Caco-2 (cell line): Measurements from ENCODE around the gene KRTAP5-2. TPM values are rescaled to one million over a fixed set of nuclear protein-coding genes. Genes with fewer than 3 reads are reported as not detected.

Experiments
- BruUV-seq: library from RNA; stranded (reverse); fragments of 400-500 nt; replicated peaks from 2 replicates; lab custom pipeline; 2021; lab: Mats Ljungman, UMichigan
- CTCF ChIA-PET: fragments of 300-600 bp; sonication (Branson Sonifier 250); formaldehyde crosslinking; loops from one replicate; lab custom pipeline; 2022; ENCODE audit warnings: antibody characterized with exemption; lab: Charles Lee
- POLR2A ChIA-PET: fragments of 300-600 bp; sonication (Branson Sonifier 250); formaldehyde crosslinking; loops from one replicate; lab custom pipeline; 2022; ENCODE audit warnings: antibody characterized with exemption; lab: Charles Lee
- DNase-seq, 2 experiments: peaks; one replicate each; pipeline versions ENCODE4 v3.0.0 to v3.0.0-alpha.2; 2020 to 2022
- H3K27me3 ChIP-seq: replicated peaks from 2 replicates; pipeline ENCODE4 v1.6.0; 2011; ENCODE audit warnings: low read length; ENCODE audit not compliant: control insufficient read depth, insufficient read depth
- H3K36me3 ChIP-seq: 2 replicates; pipeline ENCODE4 v1.5.1; 2011; ENCODE audit warnings: low read length; ENCODE audit not compliant: control insufficient read depth, insufficient read depth
- H3K4me1 ChIP-seq: fragments of 250-450 bp; sonication (Bioruptor Pico); 2 replicates; pipeline ENCODE4 v1.5.1; 2020; ENCODE audit warnings: mild to moderate bottlenecking
- H3K4me3 ChIP-seq: 2 replicates; pipeline ENCODE4 v1.5.1; 2011; ENCODE audit warnings: low read depth, mild to moderate bottlenecking, control low read depth, low read length
- H3K9me3 ChIP-seq: fragments of 250-450 bp; sonication (Bioruptor Pico); 2 replicates; pipeline ENCODE4 v1.5.1; 2020; ENCODE audit warnings: mild to moderate bottlenecking, moderate library complexity
- H3K27ac Mint-ChIP-seq: one replicate; pipeline ENCODE4 v1.8.0; 2022; ENCODE audit warnings: mixed read lengths; ENCODE audit not compliant: unreplicated experiment
- H3K27me3 Mint-ChIP-seq: one replicate; pipeline ENCODE4 v1.8.0; 2022; ENCODE audit warnings: mixed read lengths; ENCODE audit not compliant: insufficient read depth, unreplicated experiment
- H3K36me3 Mint-ChIP-seq: one replicate; pipeline ENCODE4 v1.8.0; 2022; ENCODE audit warnings: mild to moderate bottlenecking, mixed read lengths; ENCODE audit not compliant: insufficient read depth, unreplicated experiment
- H3K4me1 Mint-ChIP-seq: one replicate; pipeline ENCODE4 v1.8.0; 2022; ENCODE audit warnings: low read depth, mixed read lengths; ENCODE audit not compliant: unreplicated experiment
- H3K4me3 Mint-ChIP-seq: one replicate; pipeline ENCODE4 v1.8.0; 2022; ENCODE audit warnings: mild to moderate bottlenecking, moderate library complexity, mixed read lengths; ENCODE audit not compliant: unreplicated experiment
- H3K9me3 Mint-ChIP-seq: one replicate; pipeline ENCODE4 v1.8.0; 2022; ENCODE audit warnings: mixed read lengths; ENCODE audit not compliant: unreplicated experiment
- CTCF ChIP-seq, 2 experiments: fragments of 200-600 bp in 1 of 2; IDR thresholded peaks; 1 replicate in 1 of 2; 2 replicates in 1 of 2; pipeline versions ENCODE4 v1.5.1 to v1.8.0; 2011 to 2022; ENCODE audit warnings: antibody characterized with exemption in 1 of 2, control low read depth in 1 of 2, inconsistent platforms in 1 of 2, low read depth in 1 of 2, low read length in 1 of 2, mild to moderate bottlenecking in 1 of 2, moderate library complexity in 1 of 2; ENCODE audit not compliant: insufficient read depth in 1 of 2, severe bottlenecking in 1 of 2, unreplicated experiment in 1 of 2
- intact Hi-C: fragments of 100-400 bp; cut with micrococcal nuclease; formaldehyde crosslinking; loops from one replicate; pipeline ENCODE4 v1.10.0; 2022; ENCODE audit not compliant: unreplicated experiment
- total RNA-seq: library from RNA; stranded (reverse); gene quantifications from 2 replicates; pipeline ENCODE4 v1.2.3, GENCODE V29; 2022

Gene KRTAP5-2
- total RNA-seq, 1 experiment from 2014 or later, result not detected

- ChIA-PET POLR2A (no interaction called here), CTCF (no interaction called here)
- H3K36me3 ChIP-seq, result no peaks in the 10 kb centered on the region
- no peak for TF ChIP-seq CTCF (IDR thresholded peaks at IDR 0.05; ENCODE audit: insufficient read depth in 1 of 2, low read depth in 1 of 2, low read length in 1 of 2, severe bottlenecking in 1 of 2, unreplicated experiment in 1 of 2)
- no peak overlapping the region for H3K4me3 Mint-ChIP-seq
- no peak for DNase-seq
- H3K4me1 Mint-ChIP-seq, result no peaks in the 10 kb centered on the region
- no peak overlapping the region for H3K27ac Mint-ChIP-seq
- no peaks in the 10 kb centered on the region for H3K27me3 ChIP-seq
- H3K4me1 ChIP-seq, result peaks cover 3% of the 10 kb centered on the region; the same call in 1 of the 2 replicates
- H3K27me3 Mint-ChIP-seq, result no peaks in the 10 kb centered on the region
- no peaks in the 10 kb centered on the region for H3K9me3 ChIP-seq
- no peak overlapping the region for H3K4me3 ChIP-seq
- no TSS peak for BruUV-seq
- peaks cover 5% of the 10 kb centered on the region for H3K36me3 Mint-ChIP-seq
- no peaks in the 10 kb centered on the region for H3K9me3 Mint-ChIP-seq
- intact Hi-C loops, result no loop called here
These were observed 38.0 kb downstream of the KRTAP5-2 start for GRCh38 chr11:1560002-1560648.

- CTCF ChIA-PET, result no interaction called here
- Mint-ChIP-seq H3K27me3 (no peaks in the 10 kb centered on the region), H3K4me1 (peaks cover 4% of the 10 kb centered on the region), H3K4me3 (no peak overlapping the region), H3K27ac (no peak overlapping the region), H3K9me3 (no peaks in the 10 kb centered on the region), H3K36me3 (peaks cover 5% of the 10 kb centered on the region)
- Histone ChIP-seq H3K4me3 (no peak overlapping the region), H3K4me1 (peaks cover 9% of the 10 kb centered on the region), H3K27me3 (no peaks in the 10 kb centered on the region), H3K36me3 (no peaks in the 10 kb centered on the region), H3K9me3 (no peaks in the 10 kb centered on the region)
- intact Hi-C loops, result no loop called here
- no TSS peak for BruUV-seq
- TF ChIP-seq CTCF (IDR thresholded peaks at IDR 0.05; ENCODE audit: insufficient read depth in 1 of 2, low read depth in 1 of 2, low read length in 1 of 2, severe bottlenecking in 1 of 2, unreplicated experiment in 1 of 2), result no peak
- POLR2A ChIA-PET, result no interaction called here
- DNase-seq, result no peak
These were observed 38.8 kb downstream of the KRTAP5-2 start for GRCh38 chr11:1559111-1559951.

GRCh38 chr11:1558775-1559110 is 39.4 kb downstream of the KRTAP5-2 start:
- no TSS peak for BruUV-seq
- no peak for DNase-seq
- no peak overlapping the region for H3K4me3 ChIP-seq
- no peaks in the 10 kb centered on the region for H3K36me3 ChIP-seq
- no peaks in the 10 kb centered on the region for H3K9me3 ChIP-seq
- no peaks in the 10 kb centered on the region for H3K9me3 Mint-ChIP-seq
- no peaks in the 10 kb centered on the region for H3K27me3 Mint-ChIP-seq
- ChIA-PET POLR2A (no interaction called here), CTCF (interaction anchor here (0.9 kb wide), 1 partner anchor 16 kb away, joined by 4 read pairs; no protein-coding TSS in a partner anchor)
- H3K4me3 Mint-ChIP-seq, result no peak overlapping the region
- intact Hi-C loops, result no loop called here
- H3K27me3 ChIP-seq, result no peaks in the 10 kb centered on the region
- no peak for TF ChIP-seq CTCF (IDR thresholded peaks at IDR 0.05; ENCODE audit: insufficient read depth in 1 of 2, low read depth in 1 of 2, low read length in 1 of 2, severe bottlenecking in 1 of 2, unreplicated experiment in 1 of 2)
- peaks cover 8% of the 10 kb centered on the region for H3K4me1 Mint-ChIP-seq
- no peak overlapping the region for H3K27ac Mint-ChIP-seq
- peaks cover 12% of the 10 kb centered on the region for H3K4me1 ChIP-seq
- H3K36me3 Mint-ChIP-seq, result peaks cover 5% of the 10 kb centered on the region
